Fibroblast of lung (primary cell): ENCODE measurements around the gene CNKSR2. TPM values are rescaled to one million over a fixed set of nuclear protein-coding genes. Genes with fewer than 3 reads are reported as not detected.

Experiments
- DNase-seq, 2 donors: peaks; one replicate each; pipeline versions ENCODE4 v3.0.0 to v3.0.0-alpha.2; 2010; ENCODE audit warnings: low read depth in 2 of 2
- H2AFZ ChIP-seq: 2 replicates; pipeline ENCODE4 v1.5.1; 2012; ENCODE audit warnings: low read length, control low read depth, inconsistent platforms
- H3K27ac ChIP-seq: 2 replicates; pipeline ENCODE4 v1.5.1; 2011; ENCODE audit warnings: low read length, control low read depth; ENCODE audit not compliant: insufficient read depth
- H3K27me3 ChIP-seq: 2 replicates; pipeline ENCODE4 v1.5.1; 2011; ENCODE audit warnings: mild to moderate bottlenecking, low read length; ENCODE audit not compliant: control insufficient read depth, insufficient read depth
- H3K36me3 ChIP-seq: 2 replicates; pipeline ENCODE4 v1.5.1; 2011; ENCODE audit warnings: low read length; ENCODE audit not compliant: control insufficient read depth, insufficient read depth
- H3K4me1 ChIP-seq: 2 replicates; pipeline ENCODE4 v1.5.1; 2011; ENCODE audit warnings: low read length; ENCODE audit not compliant: control insufficient read depth, insufficient read depth; ENCODE audit errors: extremely low read depth
- H3K4me2 ChIP-seq: 2 replicates; pipeline ENCODE4 v1.5.1; 2011; ENCODE audit warnings: low read length, control low read depth; ENCODE audit not compliant: insufficient read depth; ENCODE audit errors: extremely low read depth
- H3K4me3 ChIP-seq, 4 experiments: fragments of 200-600 bp in 1 of 4; sonication (generic) in 1 of 4; replicated peaks in 1 of 4; 2 replicates each; pipeline ENCODE4 v1.5.1; 2011 to 2016; ENCODE audit warnings: low read length in 4 of 4, low read depth in 3 of 4, mild to moderate bottlenecking in 3 of 4, control low read depth in 2 of 4, inconsistent platforms in 1 of 4, mixed read lengths in 1 of 4; ENCODE audit not compliant: insufficient read depth in 1 of 4; ENCODE audit errors: control extremely low read depth in 1 of 4
- H3K79me2 ChIP-seq: 2 replicates; pipeline ENCODE4 v1.5.1; 2012; ENCODE audit warnings: mild to moderate bottlenecking, low read length, inconsistent platforms; ENCODE audit not compliant: control insufficient read depth, insufficient read depth
- H3K9ac ChIP-seq: 2 replicates; pipeline ENCODE4 v1.5.1; 2011; ENCODE audit warnings: mild to moderate bottlenecking, low read length, control low read depth; ENCODE audit not compliant: insufficient read depth
- H3K9me3 ChIP-seq: 2 replicates; pipeline ENCODE4 v1.5.1; 2012; ENCODE audit warnings: low read depth, low read length; ENCODE audit not compliant: control insufficient read depth, insufficient read depth
- H4K20me1 ChIP-seq: 2 replicates; pipeline ENCODE4 v1.5.1; 2011; ENCODE audit warnings: low read length; ENCODE audit not compliant: control insufficient read depth, insufficient read depth; ENCODE audit errors: extremely low read depth
- EZH2 ChIP-seq: IDR thresholded peaks from 2 replicates; pipeline ENCODE4 v1.5.1; 2012; ENCODE audit warnings: low read length, control low read depth, mild to moderate bottlenecking; ENCODE audit errors: missing control alignments
- polyA plus RNA-seq, 2 donors: library from polyadenylated mRNA; depleted of rRNA in 1 of 2; stranded (reverse) in 1 of 2; unstranded in 1 of 2; fragments of >200 nt; gene quantifications; 2 replicates each; pipeline ENCODE4 v1.2.1, GENCODE V29; 2011 to 2012; ENCODE audit warnings: missing spikeins in 1 of 2
- total RNA-seq: library from RNA; depleted of rRNA; stranded (reverse); fragments of >200 nt; gene quantifications from 2 replicates; pipeline ENCODE4 v1.2.1, GENCODE V29; 2014
- TF ChIP-seq, protein P1 (sequence below), 2 donors: IDR thresholded peaks in 1 of 2; conservative IDR thresholded peaks in 1 of 2; 1 replicate in 1 of 2; 2 replicates in 1 of 2; pipeline ENCODE4 v1.5.1; 2011 to 2012; ENCODE audit warnings: low read length in 2 of 2, control low read depth in 1 of 2, inconsistent platforms in 1 of 2, low read depth in 1 of 2, mild to moderate bottlenecking in 1 of 2

Gene CNKSR2
- total and polyA plus RNA-seq, 2 donors (not counting 1 experiment from before 2014, with no cell fraction given) = 0.16 to 0.33 TPM

DNA sequence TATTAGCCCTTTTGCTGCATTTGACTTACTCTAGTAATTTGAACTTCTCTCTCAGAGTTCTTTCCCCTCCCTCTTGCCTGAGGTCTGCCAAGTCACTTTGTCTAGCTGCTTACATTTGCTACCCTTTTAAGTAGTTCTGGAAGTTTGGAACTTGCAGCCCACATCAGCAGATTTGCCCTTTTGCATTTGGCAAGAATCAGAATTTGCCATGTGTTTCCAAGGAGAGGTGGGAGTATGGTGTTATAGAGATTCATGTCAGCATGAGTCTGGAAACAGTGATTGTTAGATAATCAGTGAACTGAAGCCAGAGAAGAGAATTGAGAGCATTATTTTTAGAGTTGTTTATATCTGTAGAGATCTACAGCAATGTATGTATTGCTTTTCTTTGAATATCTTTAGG lies 231.8 kb downstream of the CNKSR2 start:
- no peak overlapping the region for H2AFZ ChIP-seq
- no peak overlapping the region for H3K4me2 ChIP-seq
- DNase-seq = peak in 1 of 2 donors; percentile 42
- TF ChIP-seq EZH2 = no peak
- TF ChIP-seq, protein P1, sequence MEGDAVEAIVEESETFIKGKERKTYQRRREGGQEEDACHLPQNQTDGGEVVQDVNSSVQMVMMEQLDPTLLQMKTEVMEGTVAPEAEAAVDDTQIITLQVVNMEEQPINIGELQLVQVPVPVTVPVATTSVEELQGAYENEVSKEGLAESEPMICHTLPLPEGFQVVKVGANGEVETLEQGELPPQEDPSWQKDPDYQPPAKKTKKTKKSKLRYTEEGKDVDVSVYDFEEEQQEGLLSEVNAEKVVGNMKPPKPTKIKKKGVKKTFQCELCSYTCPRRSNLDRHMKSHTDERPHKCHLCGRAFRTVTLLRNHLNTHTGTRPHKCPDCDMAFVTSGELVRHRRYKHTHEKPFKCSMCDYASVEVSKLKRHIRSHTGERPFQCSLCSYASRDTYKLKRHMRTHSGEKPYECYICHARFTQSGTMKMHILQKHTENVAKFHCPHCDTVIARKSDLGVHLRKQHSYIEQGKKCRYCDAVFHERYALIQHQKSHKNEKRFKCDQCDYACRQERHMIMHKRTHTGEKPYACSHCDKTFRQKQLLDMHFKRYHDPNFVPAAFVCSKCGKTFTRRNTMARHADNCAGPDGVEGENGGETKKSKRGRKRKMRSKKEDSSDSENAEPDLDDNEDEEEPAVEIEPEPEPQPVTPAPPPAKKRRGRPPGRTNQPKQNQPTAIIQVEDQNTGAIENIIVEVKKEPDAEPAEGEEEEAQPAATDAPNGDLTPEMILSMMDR (conservative IDR thresholded peaks at IDR 0.05 in 1 of 2, IDR thresholded peaks at IDR 0.05 in 1 of 2; ENCODE audit: low read depth in 1 of 2, low read length in 2 of 2) = no peak
- no peaks in the 10 kb centered on the region for H4K20me1 ChIP-seq
- no peaks in the 10 kb centered on the region for H3K4me1 ChIP-seq
- no peaks in the 10 kb centered on the region for H3K27me3 ChIP-seq
- H3K36me3 ChIP-seq = no peaks in the 10 kb centered on the region
- H3K9ac ChIP-seq = no peak overlapping the region
- no peak overlapping the region for H3K4me3 ChIP-seq
- H3K27ac ChIP-seq = no peak overlapping the region
- H3K79me2 ChIP-seq = no peaks in the 10 kb centered on the region
- H3K9me3 ChIP-seq = no peaks in the 10 kb centered on the region

DNA sequence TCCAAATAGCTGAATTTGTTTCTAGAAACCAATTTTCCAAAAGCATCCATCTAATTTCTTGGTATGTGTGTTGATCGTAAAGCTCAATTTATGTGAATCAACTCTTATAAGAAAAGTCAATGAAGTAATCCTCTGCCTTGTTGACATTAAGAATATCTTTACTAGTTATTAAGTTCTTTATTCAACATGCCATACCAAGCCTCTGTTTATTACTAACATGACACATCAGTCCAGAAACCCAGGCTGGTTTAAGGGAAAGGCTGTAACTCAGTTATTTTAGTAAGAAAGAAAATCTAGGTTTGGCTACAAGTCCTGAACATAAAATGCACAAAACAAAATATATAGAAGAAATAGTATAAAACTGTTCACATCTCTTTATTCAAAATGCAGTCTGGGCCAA lies 235.9 kb downstream of the CNKSR2 start:
- DNase-seq = no peak
- no peak overlapping the region for H3K4me2 ChIP-seq
- TF ChIP-seq EZH2 = no peak
- TF ChIP-seq, protein P1 (conservative IDR thresholded peaks at IDR 0.05 in 1 of 2, IDR thresholded peaks at IDR 0.05 in 1 of 2; ENCODE audit: low read depth in 1 of 2, low read length in 2 of 2) = no peak

DNA sequence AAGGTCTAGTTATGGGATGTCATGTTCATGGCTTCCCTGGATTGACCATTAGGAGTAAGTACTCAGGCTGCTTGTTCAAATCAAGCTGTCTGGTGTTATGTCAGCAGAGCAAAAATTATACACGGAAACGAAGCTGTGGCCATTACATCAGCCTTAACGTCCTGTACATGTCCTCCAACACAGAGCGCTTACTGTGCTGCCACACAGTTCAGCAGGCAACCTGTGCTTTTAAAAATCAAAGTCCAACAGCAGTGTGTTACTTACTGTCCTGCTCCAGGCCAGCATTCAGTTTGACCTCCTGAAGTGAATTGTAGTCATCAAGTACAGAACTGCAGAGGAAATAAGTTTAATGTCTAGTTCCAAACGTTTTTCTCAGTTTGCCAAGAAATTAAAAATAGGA lies 237.9 kb downstream of the CNKSR2 start:
- TF ChIP-seq, protein P1 (conservative IDR thresholded peaks at IDR 0.05 in 1 of 2, IDR thresholded peaks at IDR 0.05 in 1 of 2; ENCODE audit: low read depth in 1 of 2, low read length in 2 of 2) = no peak
- no peak for TF ChIP-seq EZH2
- no peaks in the 10 kb centered on the region for H3K9me3 ChIP-seq
- H3K9ac ChIP-seq = no peak overlapping the region
- no peaks in the 10 kb centered on the region for H3K36me3 ChIP-seq
- H3K4me2 ChIP-seq = no peak overlapping the region
- no peaks in the 10 kb centered on the region for H4K20me1 ChIP-seq
- no peaks in the 10 kb centered on the region for H3K4me1 ChIP-seq
- no peak overlapping the region for H3K27ac ChIP-seq
- H2AFZ ChIP-seq = no peak overlapping the region
- no peak for DNase-seq
- no peak overlapping the region for H3K4me3 ChIP-seq
- no peaks in the 10 kb centered on the region for H3K27me3 ChIP-seq
- H3K79me2 ChIP-seq = no peaks in the 10 kb centered on the region

More for the DNA sequence above, 235.9 kb downstream of the CNKSR2 start:
- no peaks in the 10 kb centered on the region for H3K79me2 ChIP-seq
- no peaks in the 10 kb centered on the region for H3K36me3 ChIP-seq
- H4K20me1 ChIP-seq = no peaks in the 10 kb centered on the region
- no peak overlapping the region for H3K9ac ChIP-seq
- no peak overlapping the region for H2AFZ ChIP-seq
- no peaks in the 10 kb centered on the region for H3K27me3 ChIP-seq
- no peaks in the 10 kb centered on the region for H3K4me1 ChIP-seq
- H3K9me3 ChIP-seq = no peaks in the 10 kb centered on the region
- H3K4me3 ChIP-seq = no peak overlapping the region
- no peak overlapping the region for H3K27ac ChIP-seq
